ENCODE results near the gene ZNF804B. TPM values are rescaled to one million over a fixed set of nuclear protein-coding genes. Genes with fewer than 3 reads are reported as not detected.

The ZNF804B gene
- total RNA-seq, 1 experiment from 2014 or later: not detected

- no peak overlapping the region for H4K8ac ChIP-seq (replicated peaks; ENCODE audit: insufficient read length, low read depth, low read length)
- H3K79me1 ChIP-seq (ENCODE audit: insufficient read depth, low read depth, low read length, poor library complexity, severe bottlenecking): no peaks in the 10 kb centered on the region
- H3K79me2 ChIP-seq (ENCODE audit: insufficient read depth, low read length): no peaks in the 10 kb centered on the region
- H3K9ac ChIP-seq (ENCODE audit: extremely low read depth, insufficient read length, low read length): no peak overlapping the region
- no peak overlapping the region for H3K27ac ChIP-seq (ENCODE audit: insufficient read length, low read depth, low read length)
- H2AFZ ChIP-seq (ENCODE audit: low read length): no peak overlapping the region
- no peak overlapping the region for H3K4ac ChIP-seq (ENCODE audit: low read depth, low read length)
- H2BK12ac ChIP-seq (ENCODE audit: insufficient read length, low read depth, low read length): no peak overlapping the region
- H2AK5ac ChIP-seq (ENCODE audit: insufficient read length, low read length): no peak overlapping the region
- H3K27me3 ChIP-seq (ENCODE audit: insufficient read depth, low read length): no peaks in the 10 kb centered on the region
- no peak for DNase-seq
- no peak overlapping the region for H2BK20ac ChIP-seq (ENCODE audit: low read depth, low read length, poor library complexity, severe bottlenecking)
- no peak overlapping the region for H3K4me2 ChIP-seq (ENCODE audit: insufficient read depth, insufficient read length, low read length)
- peaks cover 2% of the 10 kb centered on the region; the same call in 1 of the 2 replicates for H3K4me1 ChIP-seq (ENCODE audit: insufficient read depth, low read length)
- H2BK120ac ChIP-seq (ENCODE audit: low read depth, low read length, poor library complexity, severe bottlenecking): no peak overlapping the region
- no peaks in the 10 kb centered on the region for H4K20me1 ChIP-seq (ENCODE audit: control insufficient read depth, insufficient read depth, insufficient read length)
- WGBS (ENCODE audit: extremely low coverage, insufficient read length, low lambda C conversion rate): no CpG with 5 or more reads among the region's 1 CpG
- no peak overlapping the region for H4K5ac ChIP-seq (ENCODE audit: insufficient read length, low read depth, low read length)
- no peak for TF ChIP-seq CTCF (conservative IDR thresholded peaks at IDR 0.05)
- no peak overlapping the region for H3K4me3 Mint-ChIP-seq
- no peaks in the 10 kb centered on the region for H3K27me3 Mint-ChIP-seq (ENCODE audit: low read depth)
- H2BK15ac ChIP-seq (ENCODE audit: low read depth, low read length): no peak overlapping the region
- H3T11ph ChIP-seq (ENCODE audit: low read length): no peak overlapping the region
- no peak overlapping the region for H3K18ac ChIP-seq (ENCODE audit: insufficient read length, low read depth, low read length)
- H3K23me2 ChIP-seq (ENCODE audit: insufficient read length, low read depth, low read length, poor library complexity, severe bottlenecking): no peaks in the 10 kb centered on the region
- H2BK5ac ChIP-seq (ENCODE audit: insufficient read length, low read length): no peak overlapping the region
- H3K4me1 Mint-ChIP-seq: peaks cover 10 to 14% of the 10 kb centered on the region in 2 experiments
- H3K9me3 ChIP-seq (ENCODE audit: control insufficient read depth, low read depth, low read length): no peaks in the 10 kb centered on the region
- no peak overlapping the region for H3K27ac Mint-ChIP-seq
- H3K14ac ChIP-seq (ENCODE audit: insufficient read depth, low read length): no peak overlapping the region
- H3K23ac ChIP-seq (ENCODE audit: insufficient read length, low read depth, low read length): no peak overlapping the region
- no peaks in the 10 kb centered on the region for H3K9me3 Mint-ChIP-seq
- no peaks in the 10 kb centered on the region for H3K36me3 Mint-ChIP-seq (ENCODE audit: insufficient read depth in 1 of 3, low read depth in 3 of 3)
- H4K91ac ChIP-seq (ENCODE audit: insufficient read length, low read depth, low read length): no peak overlapping the region
- no peak overlapping the region for H3K56ac ChIP-seq (ENCODE audit: insufficient read length, low read depth, low read length)
Measured at GRCh38 chr7:89332026-89332425, 572.5 kb downstream of the ZNF804B start.

Measured in H9 (cell line).